Fibroblast of lung (primary cell): ENCODE measurements around the gene PDHX.

Source experiments
- EZH2 ChIP-seq: IDR thresholded peaks from 2 replicates; pipeline ENCODE4 v1.5.1; 2012; ENCODE audit warnings: low read length, control low read depth, mild to moderate bottlenecking; ENCODE audit errors: missing control alignments
- TF ChIP-seq, protein P1 (sequence below), 2 donors: IDR thresholded peaks in 1 of 2; conservative IDR thresholded peaks in 1 of 2; 1 replicate in 1 of 2; 2 replicates in 1 of 2; pipeline ENCODE4 v1.5.1; 2011 to 2012; ENCODE audit warnings: low read length in 2 of 2, control low read depth in 1 of 2, inconsistent platforms in 1 of 2, low read depth in 1 of 2, mild to moderate bottlenecking in 1 of 2

DNA sequence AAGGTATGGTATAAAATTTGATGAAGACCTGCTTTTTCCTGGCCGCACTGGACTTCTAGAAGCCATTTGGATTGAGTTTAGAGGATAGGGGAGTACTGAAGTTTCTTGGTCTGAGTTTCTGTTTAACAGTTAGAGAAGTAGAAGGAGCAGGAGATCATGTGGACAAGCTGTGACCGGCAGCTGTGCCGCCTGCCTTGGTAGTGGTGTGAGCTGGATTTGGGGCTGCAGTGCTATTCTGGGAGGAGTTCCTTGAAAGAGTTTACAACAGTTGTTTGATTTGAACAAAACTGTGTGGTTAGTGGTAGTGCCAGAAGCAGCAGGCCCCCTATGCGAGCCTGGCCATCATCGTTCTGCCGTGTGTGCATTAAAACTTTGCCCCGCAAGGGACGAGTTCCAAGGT is 105.2 kb downstream of the PDHX start:
- no peak for TF ChIP-seq EZH2
- TF ChIP-seq, protein P1, sequence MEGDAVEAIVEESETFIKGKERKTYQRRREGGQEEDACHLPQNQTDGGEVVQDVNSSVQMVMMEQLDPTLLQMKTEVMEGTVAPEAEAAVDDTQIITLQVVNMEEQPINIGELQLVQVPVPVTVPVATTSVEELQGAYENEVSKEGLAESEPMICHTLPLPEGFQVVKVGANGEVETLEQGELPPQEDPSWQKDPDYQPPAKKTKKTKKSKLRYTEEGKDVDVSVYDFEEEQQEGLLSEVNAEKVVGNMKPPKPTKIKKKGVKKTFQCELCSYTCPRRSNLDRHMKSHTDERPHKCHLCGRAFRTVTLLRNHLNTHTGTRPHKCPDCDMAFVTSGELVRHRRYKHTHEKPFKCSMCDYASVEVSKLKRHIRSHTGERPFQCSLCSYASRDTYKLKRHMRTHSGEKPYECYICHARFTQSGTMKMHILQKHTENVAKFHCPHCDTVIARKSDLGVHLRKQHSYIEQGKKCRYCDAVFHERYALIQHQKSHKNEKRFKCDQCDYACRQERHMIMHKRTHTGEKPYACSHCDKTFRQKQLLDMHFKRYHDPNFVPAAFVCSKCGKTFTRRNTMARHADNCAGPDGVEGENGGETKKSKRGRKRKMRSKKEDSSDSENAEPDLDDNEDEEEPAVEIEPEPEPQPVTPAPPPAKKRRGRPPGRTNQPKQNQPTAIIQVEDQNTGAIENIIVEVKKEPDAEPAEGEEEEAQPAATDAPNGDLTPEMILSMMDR (conservative IDR thresholded peaks at IDR 0.05 in 1 of 2, IDR thresholded peaks at IDR 0.05 in 1 of 2; ENCODE audit: low read depth in 1 of 2, low read length in 2 of 2): no peak
